Adrenal gland (tissue), 12 donors: Measurements from ENCODE around the gene GTPBP3. TPM values are rescaled to one million over a fixed set of nuclear protein-coding genes. Genes with fewer than 3 reads are reported as not detected.

Experiments used
- DNase-seq, 7 donors: peaks; one replicate each; pipeline ENCODE4 v3.0.0-alpha.2; 2019 to 2020
- H3K27ac ChIP-seq, 5 donors: fragments of 200-600 bp; sonication (generic) in 4 of 5; 1 replicate in 3 of 5; 2 replicates in 2 of 5; pipeline versions ENCODE4 v1.5.1 to v1.8.0; 2016 to 2020; ENCODE audit warnings: mild to moderate bottlenecking in 1 of 5
- H3K27me3 ChIP-seq: fragments of 200-600 bp; 2 replicates; pipeline ENCODE4 v1.8.0; 2021
- H3K36me3 ChIP-seq, 2 donors: fragments of 200-600 bp; replicated peaks in 1 of 2; 1 replicate in 1 of 2; 2 replicates in 1 of 2; pipeline versions ENCODE4 v1.5.1 to v1.8.0; 2018 to 2022
- H3K4me1 ChIP-seq, 2 donors: fragments of 200-600 bp; replicated peaks in 1 of 2; 1 replicate in 1 of 2; 2 replicates in 1 of 2; pipeline versions ENCODE4 v1.5.1 to v1.8.0; 2018 to 2021
- H3K4me3 ChIP-seq, 4 donors: fragments of 200-600 bp; sonication (generic) in 3 of 4; one replicate each; pipeline ENCODE4 v1.5.1; 2016 to 2018
- H3K9me3 ChIP-seq, 3 donors: fragments of 200-600 bp; sonication (generic) in 1 of 3; replicated peaks in 1 of 3; 1 replicate in 2 of 3; 2 replicates in 1 of 3; pipeline versions ENCODE4 v1.5.1 to v1.8.0; 2016 to 2021
- POLR2A ChIP-seq, 2 donors: fragments of 450-650 bp; IDR thresholded peaks; one replicate each; pipeline ENCODE4 v1.6.1; 2017; ENCODE audit warnings: antibody characterized with exemption in 2 of 2, mild to moderate bottlenecking in 2 of 2, moderate library complexity in 1 of 2
- WGBS, 4 donors: extraction: QIAGEN DNeasy Blood & Tissue Kit in 2 of 4; methylation state at CpG; one replicate each; pipeline versions ENCODE4 v1.1.5 to v1.1.7; 2013 to 2017; 5-methylcytosine and 5-hydroxymethylcytosine counted together
- intact Hi-C, 2 donors: fragments of 100-400 bp; cut with DNase I; formaldehyde crosslinking; loops; one replicate each; pipeline versions ENCODE4 v1.14.1 to v1.15.0; 2022 to 2023
- polyA plus RNA-seq, 3 donors: library from polyadenylated mRNA; stranded (reverse); fragments of 200-250 nt in 2 of 3; fragments of 350-450 nt in 1 of 3; fragmentation: Illumina TruSeq in 1 of 3; extraction: RNeasy Lipid Tissue Mini Kit (QIAGEN cat#74804) in 1 of 3; gene quantifications; one replicate each; pipeline ENCODE4 v1.2.3, GENCODE V29; 2013 to 2014
- total RNA-seq, 9 donors: library from RNA; depleted of rRNA in 4 of 9; stranded (reverse); fragments of >200 nt in 4 of 9; fragments of 120-200 nt in 1 of 9; fragmentation: NEBNext Ultra II Directional in 1 of 9; extraction: Animal tissue kit (Norgen Biotek cat#: 25700) in 1 of 9; gene quantifications; one replicate each; pipeline versions ENCODE4 v1.1.0 to v1.2.4, GENCODE V29; 2013 to 2023
- TF ChIP-seq, protein P1 (sequence below), 6 experiments: fragments of 450-650 bp in 4 of 6; fragments of 200-600 bp in 2 of 6; sonication (generic) in 1 of 6; IDR thresholded peaks; 1 replicate in 5 of 6; 2 replicates in 1 of 6; pipeline versions ENCODE4 v1.5.1 to v1.8.0; 2016 to 2021; ENCODE audit warnings: antibody characterized with exemption in 6 of 6, mild to moderate bottlenecking in 2 of 6, moderate library complexity in 1 of 6
- donor health status: healthy with polysubstance abuse.
- donor health status: Bipolar disorder and iron deficiency.
- donor health status: DM: yes; HTN: yes; CAD: no.
- donor health status: DM: no; HTN: no; CAD: no.
- donor health status: DM: no; HTN: no; CAD: no.
- donor health status: DM: yes; HTN: yes; CAD: no.

Gene GTPBP3
- total and polyA plus RNA-seq, 12 donors = 5.5 to 50.4 (median 23.8) TPM

DNA sequence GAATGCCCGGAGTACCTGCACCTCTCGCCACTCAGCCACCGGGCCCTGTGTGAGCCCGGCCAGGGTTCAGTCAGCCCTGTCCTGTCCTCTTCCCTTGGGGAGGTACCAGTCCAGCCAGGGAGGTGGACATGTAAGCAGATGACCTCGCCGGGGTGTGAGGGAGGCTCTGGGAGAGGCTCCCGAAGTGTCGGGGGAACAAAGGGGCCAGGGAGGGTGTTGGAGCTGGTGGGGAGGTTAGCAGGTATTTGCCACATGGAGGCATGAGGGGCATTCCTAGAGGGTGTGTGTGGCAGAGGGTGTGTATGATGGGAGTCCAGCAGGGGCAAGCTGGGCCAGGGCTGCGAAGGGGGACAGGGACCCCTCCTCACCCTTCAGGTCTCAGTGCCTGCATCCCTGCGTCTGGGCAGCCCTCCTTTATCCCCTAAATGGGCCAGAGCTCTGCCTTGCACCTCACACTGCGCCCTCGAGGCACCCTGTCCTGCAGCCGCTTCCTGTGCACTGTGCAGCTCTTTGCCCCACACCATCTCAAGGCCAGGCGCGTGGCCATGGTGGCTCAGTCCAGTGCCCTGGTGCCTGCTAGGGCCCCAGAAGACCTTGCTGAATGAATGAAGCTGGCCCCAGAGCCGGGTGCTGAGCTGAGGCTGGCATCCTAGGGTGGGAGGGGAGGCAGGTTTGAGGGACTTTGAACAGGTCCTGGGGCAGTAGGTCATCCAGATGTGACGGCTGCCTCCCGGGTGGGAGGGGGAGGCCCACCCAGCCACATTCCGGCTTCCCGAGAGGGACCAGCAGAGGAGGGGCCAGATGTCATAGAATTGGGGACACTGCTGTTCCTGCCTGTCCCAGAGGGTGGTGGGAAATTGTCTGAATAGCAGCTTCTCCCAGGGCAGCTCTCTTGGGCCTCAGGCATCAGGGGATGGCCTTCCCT is 24.9 kb upstream of the GTPBP3 start:
- Histone ChIP-seq H3K9me3 (no peaks in the 10 kb centered on the region), H3K27me3 (no peaks in the 10 kb centered on the region), H3K4me3 (no peak overlapping the region), H3K4me1 (peaks cover 28 to 31% of the 10 kb centered on the region in 2 donors), H3K36me3 (peaks cover 0 to 32% of the 10 kb centered on the region in 2 donors), H3K27ac (peak overlapping the region in 4 of 5 donors; percentile 24 to 89 (median 71))
- intact Hi-C loops = no loop called here
- WGBS, 4 donors = 47 to 55% (median 54%) methylated on average over 10 to 20 of the region's 20 CpGs
- TF ChIP-seq POLR2A (IDR thresholded peaks at IDR 0.05) = peak in 1 of 2 donors; percentile 3
- TF ChIP-seq, protein P1, sequence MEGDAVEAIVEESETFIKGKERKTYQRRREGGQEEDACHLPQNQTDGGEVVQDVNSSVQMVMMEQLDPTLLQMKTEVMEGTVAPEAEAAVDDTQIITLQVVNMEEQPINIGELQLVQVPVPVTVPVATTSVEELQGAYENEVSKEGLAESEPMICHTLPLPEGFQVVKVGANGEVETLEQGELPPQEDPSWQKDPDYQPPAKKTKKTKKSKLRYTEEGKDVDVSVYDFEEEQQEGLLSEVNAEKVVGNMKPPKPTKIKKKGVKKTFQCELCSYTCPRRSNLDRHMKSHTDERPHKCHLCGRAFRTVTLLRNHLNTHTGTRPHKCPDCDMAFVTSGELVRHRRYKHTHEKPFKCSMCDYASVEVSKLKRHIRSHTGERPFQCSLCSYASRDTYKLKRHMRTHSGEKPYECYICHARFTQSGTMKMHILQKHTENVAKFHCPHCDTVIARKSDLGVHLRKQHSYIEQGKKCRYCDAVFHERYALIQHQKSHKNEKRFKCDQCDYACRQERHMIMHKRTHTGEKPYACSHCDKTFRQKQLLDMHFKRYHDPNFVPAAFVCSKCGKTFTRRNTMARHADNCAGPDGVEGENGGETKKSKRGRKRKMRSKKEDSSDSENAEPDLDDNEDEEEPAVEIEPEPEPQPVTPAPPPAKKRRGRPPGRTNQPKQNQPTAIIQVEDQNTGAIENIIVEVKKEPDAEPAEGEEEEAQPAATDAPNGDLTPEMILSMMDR (IDR thresholded peaks at IDR 0.05) = no peak
- peak in 3 of 7 donors; percentile 51 to 75 (median 66) for DNase-seq

DNA sequence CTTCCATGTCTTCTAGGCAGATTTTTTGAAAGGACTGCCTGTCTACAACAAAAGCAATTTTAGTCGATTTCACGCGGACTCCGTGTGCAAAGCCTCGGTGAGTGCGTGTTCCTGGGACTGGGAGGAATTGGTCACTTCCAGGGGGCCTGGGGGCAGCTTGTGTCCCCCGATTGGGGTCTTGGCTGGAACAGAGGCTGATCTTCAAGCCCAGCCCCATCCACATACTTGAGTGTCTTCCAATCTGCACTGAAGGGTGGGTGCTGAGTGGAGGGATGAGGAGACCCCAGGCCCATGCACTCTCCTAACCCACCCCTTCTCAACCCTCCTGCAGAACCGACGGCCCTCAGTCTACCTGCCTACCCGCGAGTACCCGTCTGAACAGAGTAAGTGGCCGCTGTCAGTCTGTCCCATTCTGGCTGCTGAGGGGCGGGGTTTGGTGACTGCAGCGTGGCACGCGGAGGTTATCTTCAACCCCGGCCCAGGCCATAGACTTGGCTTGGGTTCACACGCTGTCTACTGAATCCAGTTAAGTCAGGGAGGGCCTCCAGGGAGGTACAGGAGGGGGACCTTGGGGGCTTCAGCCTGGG is 23.3 kb upstream of the GTPBP3 start:
- Histone ChIP-seq H3K4me1 (peaks cover 28 to 31% of the 10 kb centered on the region in 2 donors), H3K36me3 (peaks cover 0 to 37% of the 10 kb centered on the region in 2 donors), H3K9me3 (no peaks in the 10 kb centered on the region), H3K4me3 (no peak overlapping the region), H3K27me3 (no peaks in the 10 kb centered on the region), H3K27ac (no peak overlapping the region)
- TF ChIP-seq POLR2A (IDR thresholded peaks at IDR 0.05) = no peak
- TF ChIP-seq, protein P1 (IDR thresholded peaks at IDR 0.05) = no peak
- no peak for DNase-seq
- 87 to 92% (median 91%) methylated on average over 10 to 19 of the region's 19 CpGs for WGBS, 4 donors
- intact Hi-C loops = no loop called here

DNA sequence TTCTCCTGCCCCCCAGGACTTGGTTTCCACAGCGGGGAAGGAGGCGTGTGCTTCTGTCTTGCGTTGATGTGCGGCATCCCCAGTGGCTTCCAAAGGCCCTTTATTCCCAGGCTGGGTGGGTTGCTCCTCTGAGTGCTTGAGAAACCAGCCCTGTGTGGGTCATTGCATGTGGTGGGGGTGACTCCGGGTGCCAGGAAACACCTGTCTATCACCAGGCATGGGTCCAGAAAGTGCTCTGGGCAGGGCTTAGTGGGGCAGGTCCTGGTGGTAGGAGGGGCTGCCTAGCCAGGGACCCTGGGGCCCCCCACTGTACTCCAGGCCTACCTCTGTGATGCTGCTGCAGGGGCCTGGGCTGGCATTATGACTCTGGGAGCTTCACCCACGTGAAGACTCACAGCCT is 18.4 kb upstream of the GTPBP3 start:
- Histone ChIP-seq H3K4me3 (no peak overlapping the region), H3K27ac (no peak overlapping the region), H3K9me3 (no peaks in the 10 kb centered on the region), H3K27me3 (no peaks in the 10 kb centered on the region), H3K4me1 (peaks cover 0 to 9% of the 10 kb centered on the region in 2 donors), H3K36me3 (peaks cover 0 to 47% of the 10 kb centered on the region in 2 donors)
- 80 to 93% (median 82%) methylated on average over 5 to 6 of the region's 6 CpGs for WGBS, 4 donors
- intact Hi-C loops = no loop called here
- DNase-seq = no peak
- TF ChIP-seq, protein P1 (IDR thresholded peaks at IDR 0.05) = no peak

DNA sequence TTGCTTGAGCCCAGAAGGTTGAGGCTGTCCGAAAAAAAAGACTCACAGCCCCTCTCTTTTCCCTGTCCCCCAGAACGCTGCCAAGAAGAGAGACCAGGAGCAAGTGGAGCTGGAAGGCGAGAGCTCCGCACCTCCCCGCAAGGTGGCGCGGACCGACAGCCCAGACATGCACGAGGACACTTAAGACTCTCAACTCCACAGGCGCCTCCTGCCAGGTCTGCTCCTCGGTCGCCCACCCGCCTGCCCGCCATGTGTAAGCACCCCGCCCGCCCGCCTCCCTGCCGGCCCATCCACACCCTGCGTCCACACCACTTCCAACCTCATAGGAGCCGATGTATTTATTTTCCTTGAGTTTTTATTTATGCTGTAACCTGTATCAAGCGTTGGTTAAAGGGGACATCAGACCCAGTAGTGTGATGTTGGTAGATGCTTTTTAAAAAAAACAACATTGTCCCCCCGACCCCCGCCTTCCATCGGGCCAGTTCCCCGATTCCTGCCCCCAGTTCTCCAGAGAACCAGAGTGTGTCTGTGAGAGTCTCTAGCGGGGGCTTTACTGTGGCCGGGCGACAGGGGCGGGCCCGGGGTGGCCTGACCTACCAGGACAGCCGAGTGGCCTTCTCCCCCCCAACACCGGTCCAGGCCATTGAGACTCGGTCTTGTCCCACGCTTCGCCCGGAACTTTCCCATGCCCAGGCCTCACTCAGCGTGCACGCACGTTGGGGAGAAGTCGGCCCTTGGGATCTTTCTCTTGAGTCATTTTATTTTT is 17.7 kb upstream of the GTPBP3 start:
- DNase-seq = no peak
- WGBS, 4 donors = 88 to 94% (median 90%) methylated on average over 38 to 40 of the region's 40 CpGs
- Histone ChIP-seq H3K9me3 (no peaks in the 10 kb centered on the region), H3K27me3 (no peaks in the 10 kb centered on the region), H3K36me3 (peaks cover 0 to 40% of the 10 kb centered on the region in 2 donors), H3K4me3 (no peak overlapping the region), H3K27ac (no peak overlapping the region), H3K4me1 (peaks cover 0 to 9% of the 10 kb centered on the region in 2 donors)
- TF ChIP-seq, protein P1 (IDR thresholded peaks at IDR 0.05) = no peak
- no peak for TF ChIP-seq POLR2A (IDR thresholded peaks at IDR 0.05)
- intact Hi-C loops = no loop called here
